ENCODE measurements around the gene ORC6.

The ORC6 gene

DNA sequence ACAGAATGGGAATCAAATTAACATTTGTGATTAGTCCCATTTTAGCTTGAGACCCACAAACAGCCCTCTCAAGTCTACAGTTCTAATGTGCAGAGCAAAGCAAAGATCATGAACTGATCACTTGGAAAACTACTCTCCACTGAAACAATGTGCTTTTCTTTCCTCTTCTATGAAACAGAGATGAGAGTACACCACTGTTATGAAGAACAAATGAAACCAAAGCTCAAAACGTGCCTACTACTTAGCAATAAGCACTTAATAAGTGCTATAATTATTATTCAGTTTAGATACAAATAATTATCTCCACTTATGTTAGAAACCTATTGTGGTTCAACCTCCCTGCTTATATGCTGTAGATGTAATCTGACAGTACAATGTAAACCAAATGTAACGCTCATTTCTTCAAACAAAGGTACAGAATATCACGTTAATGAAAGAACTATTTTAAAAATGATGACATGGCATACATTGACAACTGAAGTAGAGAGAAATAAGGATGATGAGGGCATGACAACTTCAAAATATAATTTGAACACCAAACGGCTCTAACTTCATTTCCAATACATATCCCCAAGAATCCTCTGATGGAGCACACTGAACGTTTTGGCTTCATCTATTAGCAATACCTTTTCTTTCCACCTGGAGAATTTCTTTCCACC lies 2.5 kb upstream of the ORC6 start:
- no peaks in the 10 kb centered on the region for H3K27me3 ChIP-seq (ENCODE audit: insufficient read depth, low read length)
- no peak overlapping the region for H3K27ac ChIP-seq (ENCODE audit: low read depth, low read length, poor library complexity, severe bottlenecking)
- H3K79me2 ChIP-seq (ENCODE audit: insufficient read depth, low read length) = peaks cover 75% of the 10 kb centered on the region
- H3K9ac ChIP-seq (ENCODE audit: low read length) = peak overlapping the region; percentile 77; the same call in 1 of the 2 replicates
- peak overlapping the region; percentile 93 for H3K4me2 ChIP-seq (ENCODE audit: low read length)
- H2AFZ ChIP-seq (ENCODE audit: low read length) = no peak overlapping the region
- no peaks in the 10 kb centered on the region for H3K9me3 ChIP-seq (ENCODE audit: low read length)
- H3K9me2 ChIP-seq (ENCODE audit: low read depth, low read length) = no peaks in the 10 kb centered on the region
- peaks cover 14% of the 10 kb centered on the region for H3K36me3 ChIP-seq (ENCODE audit: insufficient read depth, low read length)
- H3K4me1 ChIP-seq (ENCODE audit: insufficient read depth, low read length, severe bottlenecking) = peaks cover 44% of the 10 kb centered on the region
- no peaks in the 10 kb centered on the region for H3F3A ChIP-seq (ENCODE audit: insufficient read depth, low read length)
- no peaks in the 10 kb centered on the region for H4K20me1 ChIP-seq (ENCODE audit: insufficient read depth, low read length)
- H3K4me3 ChIP-seq (ENCODE audit: low read depth, low read length, poor library complexity, severe bottlenecking) = peak overlapping the region; percentile 74
- no peak for TF ChIP-seq EZH2 (IDR thresholded peaks at IDR 0.05; ENCODE audit: borderline replicate concordance, low read length)
- TF ChIP-seq, protein P1, sequence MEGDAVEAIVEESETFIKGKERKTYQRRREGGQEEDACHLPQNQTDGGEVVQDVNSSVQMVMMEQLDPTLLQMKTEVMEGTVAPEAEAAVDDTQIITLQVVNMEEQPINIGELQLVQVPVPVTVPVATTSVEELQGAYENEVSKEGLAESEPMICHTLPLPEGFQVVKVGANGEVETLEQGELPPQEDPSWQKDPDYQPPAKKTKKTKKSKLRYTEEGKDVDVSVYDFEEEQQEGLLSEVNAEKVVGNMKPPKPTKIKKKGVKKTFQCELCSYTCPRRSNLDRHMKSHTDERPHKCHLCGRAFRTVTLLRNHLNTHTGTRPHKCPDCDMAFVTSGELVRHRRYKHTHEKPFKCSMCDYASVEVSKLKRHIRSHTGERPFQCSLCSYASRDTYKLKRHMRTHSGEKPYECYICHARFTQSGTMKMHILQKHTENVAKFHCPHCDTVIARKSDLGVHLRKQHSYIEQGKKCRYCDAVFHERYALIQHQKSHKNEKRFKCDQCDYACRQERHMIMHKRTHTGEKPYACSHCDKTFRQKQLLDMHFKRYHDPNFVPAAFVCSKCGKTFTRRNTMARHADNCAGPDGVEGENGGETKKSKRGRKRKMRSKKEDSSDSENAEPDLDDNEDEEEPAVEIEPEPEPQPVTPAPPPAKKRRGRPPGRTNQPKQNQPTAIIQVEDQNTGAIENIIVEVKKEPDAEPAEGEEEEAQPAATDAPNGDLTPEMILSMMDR (IDR thresholded peaks at IDR 0.05; ENCODE audit: low read length) = no peak

DNA sequence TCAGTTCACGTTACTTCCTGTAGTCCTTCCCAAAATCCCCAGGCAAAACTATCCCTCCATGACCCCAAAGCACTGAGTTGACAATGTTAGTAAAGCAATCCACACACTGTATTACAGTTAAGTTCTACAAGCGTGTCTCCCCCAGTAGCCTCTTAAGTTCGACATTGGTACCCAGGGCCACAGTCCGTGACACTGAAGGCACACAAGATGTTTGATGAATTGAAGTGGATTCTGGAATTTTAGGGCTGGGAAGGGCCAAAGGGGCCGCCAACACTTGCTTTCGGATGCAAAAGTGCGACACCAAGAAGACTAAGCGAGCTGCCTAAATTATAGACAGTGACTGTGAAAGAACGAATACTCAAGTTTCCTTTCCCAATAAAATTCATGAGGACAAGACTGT lies 2.0 kb upstream of the ORC6 start:
- Histone ChIP-seq H3K4me3 (ENCODE audit: low read depth, low read length, poor library complexity, severe bottlenecking) (peak overlapping the region; percentile 74), H3K9ac (ENCODE audit: low read length) (peak overlapping the region; percentile 77), H3K4me1 (ENCODE audit: insufficient read depth, low read length, severe bottlenecking) (peaks cover 50% of the 10 kb centered on the region), H3K27ac (ENCODE audit: low read depth, low read length, poor library complexity, severe bottlenecking) (no peak overlapping the region), H3K9me2 (ENCODE audit: low read depth, low read length) (no peaks in the 10 kb centered on the region), H2AFZ (ENCODE audit: low read length) (no peak overlapping the region), H3K79me2 (ENCODE audit: insufficient read depth, low read length) (peaks cover 79% of the 10 kb centered on the region), H3K4me2 (ENCODE audit: low read length) (peak overlapping the region; percentile 93), H3K27me3 (ENCODE audit: insufficient read depth, low read length) (no peaks in the 10 kb centered on the region), H3K36me3 (ENCODE audit: insufficient read depth, low read length) (peaks cover 19% of the 10 kb centered on the region), H3K9me3 (ENCODE audit: low read length) (no peaks in the 10 kb centered on the region), H3F3A (ENCODE audit: insufficient read depth, low read length) (no peaks in the 10 kb centered on the region), H4K20me1 (ENCODE audit: insufficient read depth, low read length) (no peaks in the 10 kb centered on the region)
- TF ChIP-seq EZH2 (IDR thresholded peaks at IDR 0.05; ENCODE audit: borderline replicate concordance, low read length) = no peak
- TF ChIP-seq, protein P1 (IDR thresholded peaks at IDR 0.05; ENCODE audit: low read length) = no peak

DNA sequence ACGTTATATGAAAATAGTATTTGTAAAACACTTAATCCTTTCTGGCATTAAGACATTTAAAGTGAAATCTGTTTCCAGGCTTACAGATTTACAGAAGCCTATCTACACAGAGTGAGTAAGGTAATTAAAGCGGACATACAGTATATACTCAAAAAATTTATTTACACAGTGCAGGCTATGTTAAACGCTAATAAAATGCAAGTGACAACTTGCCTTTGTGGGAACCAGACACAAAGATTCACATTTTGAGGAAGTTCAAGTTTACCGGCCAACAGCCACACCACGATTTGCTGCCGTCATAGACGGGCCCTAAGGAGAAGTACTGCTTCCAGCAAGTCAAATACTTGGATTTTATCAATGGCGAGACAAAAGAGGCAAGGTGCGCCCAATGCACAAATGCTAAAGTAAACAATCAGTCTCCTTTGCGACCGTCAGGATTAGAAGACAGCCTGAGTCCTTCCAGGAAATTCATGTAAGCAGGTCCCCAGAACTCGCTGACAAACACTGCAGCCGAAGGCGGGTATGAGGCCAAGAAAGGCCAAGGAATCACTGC lies 1.3 kb upstream of the ORC6 start:
- no peak overlapping the region for H2AFZ ChIP-seq (ENCODE audit: low read length)
- no peaks in the 10 kb centered on the region for H3K27me3 ChIP-seq (ENCODE audit: insufficient read depth, low read length)
- H3K4me3 ChIP-seq (ENCODE audit: low read depth, low read length, poor library complexity, severe bottlenecking) = peak overlapping the region; percentile 74
- H3K4me1 ChIP-seq (ENCODE audit: insufficient read depth, low read length, severe bottlenecking) = peaks cover 50% of the 10 kb centered on the region
- peak overlapping the region; percentile 77 for H3K9ac ChIP-seq (ENCODE audit: low read length)
- H3K9me2 ChIP-seq (ENCODE audit: low read depth, low read length) = no peaks in the 10 kb centered on the region
- H3F3A ChIP-seq (ENCODE audit: insufficient read depth, low read length) = no peaks in the 10 kb centered on the region
- H3K4me2 ChIP-seq (ENCODE audit: low read length) = peak overlapping the region; percentile 93
- TF ChIP-seq EZH2 (IDR thresholded peaks at IDR 0.05; ENCODE audit: borderline replicate concordance, low read length) = no peak
- TF ChIP-seq, protein P1 (IDR thresholded peaks at IDR 0.05; ENCODE audit: low read length) = peak; percentile 44; the same call in 1 of the 2 replicates
- peaks cover 76% of the 10 kb centered on the region for H3K79me2 ChIP-seq (ENCODE audit: insufficient read depth, low read length)
- peaks cover 26% of the 10 kb centered on the region for H3K36me3 ChIP-seq (ENCODE audit: insufficient read depth, low read length)
- H3K9me3 ChIP-seq (ENCODE audit: low read length) = no peaks in the 10 kb centered on the region
- peak overlapping the region; percentile 22 for H3K27ac ChIP-seq (ENCODE audit: low read depth, low read length, poor library complexity, severe bottlenecking)
- no peaks in the 10 kb centered on the region for H4K20me1 ChIP-seq (ENCODE audit: insufficient read depth, low read length)

Data from OCI-LY1 (cell line).